Astrocyte (in vitro differentiated cells and primary cell): ENCODE data around the gene SLC15A1.

Source experiments
- CTCF ChIP-seq: IDR thresholded peaks from 2 replicates; pipeline ENCODE4 v1.5.1; 2011; ENCODE audit warnings: low read depth, mild to moderate bottlenecking, inconsistent platforms, low read length, moderate library complexity; ENCODE audit not compliant: insufficient read depth
- EZH2 ChIP-seq: IDR thresholded peaks from 2 replicates; pipeline ENCODE4 v1.6.1; 2012; ENCODE audit warnings: mild to moderate bottlenecking, low read length, inconsistent platforms; ENCODE audit not compliant: insufficient read depth

GRCh38 chr13:98751367-98751782, 1.1 kb downstream of the SLC15A1 start:
- TF ChIP-seq CTCF: no peak
- no peak for TF ChIP-seq EZH2
